Activated gamma-delta T cell treated with anti-CD3 and anti-CD28 coated beads, Interleukin-2, amount 50 U/mL, for 16 hours (primary cell): ENCODE results near the gene DUSP18.
"Not testable (repeated sequence)": the region's sequence is repeated elsewhere in the genome, so short reads cannot be mapped to it uniquely, and the experiment has no call there.

Experiments
- DNase-seq: peaks from one replicate; pipeline ENCODE4 v3.0.0-alpha.2; 2020; ENCODE audit warnings: low read depth

DUSP18 gene

GRCh38 chr22:30679895-30680690 is 12.4 kb upstream of the DUSP18 start:
- not testable (repeated sequence) for DNase-seq

- DNase-seq, result not testable (repeated sequence)
These were observed 8.9 kb upstream of the DUSP18 start for GRCh38 chr22:30676565-30676964.

- DNase-seq, result no peak
These were observed 7.8 kb upstream of the DUSP18 start for GRCh38 chr22:30675436-30675835.

GRCh38 chr22:30674482-30674881 is 6.8 kb upstream of the DUSP18 start:
- no peak for DNase-seq

- no peak for DNase-seq
These were observed 5.5 kb upstream of the DUSP18 start for GRCh38 chr22:30673136-30673535.

GRCh38 chr22:30671071-30671470 is 3.4 kb upstream of the DUSP18 start:
- DNase-seq, result no peak

GRCh38 chr22:30668386-30668710 is 673 bp upstream of the DUSP18 start:
- DNase-seq, result no peak

- DNase-seq, result no peak
These were observed 575 bp downstream of the DUSP18 start for GRCh38 chr22:30667107-30667493.

- DNase-seq, result no peak
These were observed 1.9 kb downstream of the DUSP18 start for GRCh38 chr22:30665786-30666185.

- DNase-seq, result no peak
These were observed 2.4 kb downstream of the DUSP18 start for GRCh38 chr22:30665266-30665665.

- no peak for DNase-seq
These were observed 2.9 kb downstream of the DUSP18 start for GRCh38 chr22:30664798-30665197.

GRCh38 chr22:30662040-30662439 is 5.6 kb downstream of the DUSP18 start:
- no peak for DNase-seq

GRCh38 chr22:30655532-30655931 is 12.1 kb downstream of the DUSP18 start:
- no peak for DNase-seq

- DNase-seq, result no peak
These were observed 13.3 kb downstream of the DUSP18 start for GRCh38 chr22:30654361-30654760.

GRCh38 chr22:30652852-30653251 is 14.8 kb downstream of the DUSP18 start:
- no peak for DNase-seq

GRCh38 chr22:30650508-30651116 is 17.1 kb downstream of the DUSP18 start:
- DNase-seq, result no peak

GRCh38 chr22:30649430-30650007 is 18.2 kb downstream of the DUSP18 start:
- DNase-seq, result peak; percentile 77

GRCh38 chr22:30648825-30649224 is 18.9 kb downstream of the DUSP18 start:
- no peak for DNase-seq

- no peak for DNase-seq
These were observed 20.1 kb downstream of the DUSP18 start for GRCh38 chr22:30647536-30647935.

GRCh38 chr22:30646518-30647160 is 21.0 kb downstream of the DUSP18 start:
- no peak for DNase-seq

GRCh38 chr22:30643055-30643875 is 24.4 kb downstream of the DUSP18 start:
- DNase-seq, result no peak

- no peak for DNase-seq
These were observed 26.7 kb downstream of the DUSP18 start for GRCh38 chr22:30640839-30641430.
